ENCODE results near the gene PDCD11. TPM values are rescaled to one million over a fixed set of nuclear protein-coding genes. Genes with fewer than 3 reads are reported as not detected.

The PDCD11 gene
- total and polyA plus RNA-seq, 2 experiments from 2014 or later: 14.8 to 15.5 TPM

DNA sequence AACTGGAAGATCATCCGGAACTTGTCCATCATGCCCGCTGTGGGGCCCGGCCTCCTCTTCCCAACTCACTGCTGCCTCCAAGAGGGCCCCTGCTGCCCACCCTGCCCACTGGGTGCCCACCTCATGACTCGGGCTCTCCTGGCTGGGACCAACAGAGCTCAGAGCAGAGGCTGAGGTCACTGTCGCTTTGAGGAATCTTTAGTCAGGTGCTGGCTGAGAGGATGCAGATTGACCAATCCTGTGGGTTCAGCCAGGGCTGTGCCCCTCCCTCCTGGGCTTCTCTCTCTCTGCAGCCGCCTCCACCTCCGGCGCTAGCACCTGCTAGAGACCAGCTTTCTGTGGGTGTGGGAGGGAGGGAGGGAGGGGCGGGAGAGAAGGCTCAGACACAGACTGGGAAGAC lies 62.3 kb downstream of the PDCD11 start, which contains the start of gene CALHM1:
Gene CALHM1, minus strand, starts transcription at position 181 of the 400 bp plus-strand sequence. Its CDS starts 149 bp downstream, at position 32.
- no peaks in the 10 kb centered on the region for H3K9me2 ChIP-seq (replicated peaks; ENCODE audit: insufficient read depth)
- TF ChIP-seq CTCF (IDR thresholded peaks at IDR 0.05; ENCODE audit: poor library complexity) (no peak), EZH2phosphoT487 (IDR thresholded peaks at IDR 0.05; ENCODE audit: low read depth, severe bottlenecking, unreplicated experiment) (no peak), EZH2 (IDR thresholded peaks at IDR 0.05; ENCODE audit: borderline replicate concordance) (no peak)
- 50% methylated on average over 5 of the region's 9 CpGs for WGBS (ENCODE audit: low lambda C conversion rate, missing lambda C conversion rate)
- no peak within 1 kb of the TSS for H3K4me2 ChIP-seq
- no peaks in the 10 kb centered on the region for H3K9me3 ChIP-seq (ENCODE audit: low read depth)
- DNase-seq (ENCODE audit: low spot score): peak; percentile 36
- H3K79me2 ChIP-seq: no peaks in the 10 kb centered on the region
- no peak within 1 kb of the TSS for H3K27ac ChIP-seq
- H2AFZ ChIP-seq: no peak within 1 kb of the TSS
- no peak within 1 kb of the TSS for H3K4me3 ChIP-seq
- no peaks in the 10 kb centered on the region for H3K36me3 ChIP-seq (replicated peaks; ENCODE audit: insufficient read depth, low read depth)
- no peaks in the 10 kb centered on the region for H3K4me1 ChIP-seq (ENCODE audit: insufficient read depth)
- H3K27me3 ChIP-seq: no peaks in the 10 kb centered on the region
- H4K20me1 ChIP-seq (ENCODE audit: insufficient read depth, poor library complexity, severe bottlenecking): no peaks in the 10 kb centered on the region

- WGBS (ENCODE audit: low lambda C conversion rate, missing lambda C conversion rate): 65% methylated on average over 4 of the region's 4 CpGs
These were observed 63.2 kb downstream of the PDCD11 start for GRCh38 chr10:103459615-103460014.

DNA sequence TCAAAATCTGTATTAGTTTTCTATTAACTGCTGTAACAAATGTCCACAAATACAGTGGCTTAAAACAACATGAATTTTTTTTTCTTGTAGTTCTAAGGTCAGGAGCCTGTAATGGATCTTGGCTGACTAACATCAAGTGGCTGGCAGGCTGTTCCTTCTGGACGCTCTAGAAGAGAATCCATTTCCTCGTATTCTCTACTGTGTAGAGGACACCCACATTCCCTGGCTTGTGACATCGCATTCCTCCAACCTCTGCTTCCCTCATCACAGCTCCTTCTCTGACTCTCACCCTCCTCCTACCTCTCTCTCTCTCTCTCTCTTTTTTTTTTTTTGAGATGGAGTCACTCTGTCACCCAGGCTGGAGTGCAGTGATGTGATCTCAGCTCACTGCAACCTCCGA lies 67.1 kb downstream of the PDCD11 start:
- DNase-seq (ENCODE audit: low spot score): no peak
- Histone ChIP-seq H3K4me2 (no peak overlapping the region), H2AFZ (no peak overlapping the region), H4K20me1 (ENCODE audit: insufficient read depth, poor library complexity, severe bottlenecking) (no peaks in the 10 kb centered on the region), H3K27ac (no peak overlapping the region), H3K27me3 (no peaks in the 10 kb centered on the region), H3K9me2 (replicated peaks; ENCODE audit: insufficient read depth) (no peaks in the 10 kb centered on the region), H3K4me3 (no peak overlapping the region), H3K36me3 (replicated peaks; ENCODE audit: insufficient read depth, low read depth) (no peaks in the 10 kb centered on the region), H3K9me3 (ENCODE audit: low read depth) (no peaks in the 10 kb centered on the region), H3K4me1 (ENCODE audit: insufficient read depth) (no peaks in the 10 kb centered on the region), H3K79me2 (no peaks in the 10 kb centered on the region)
- 80% methylated on average over 4 of the region's 4 CpGs for WGBS (ENCODE audit: low lambda C conversion rate, missing lambda C conversion rate)
- TF ChIP-seq EZH2 (IDR thresholded peaks at IDR 0.05; ENCODE audit: borderline replicate concordance) (no peak), CTCF (IDR thresholded peaks at IDR 0.05; ENCODE audit: poor library complexity) (no peak), EZH2phosphoT487 (IDR thresholded peaks at IDR 0.05; ENCODE audit: low read depth, severe bottlenecking, unreplicated experiment) (no peak)

More at GRCh38 chr10:103459615-103460014, 63.2 kb downstream of the PDCD11 start:
- H3K9me3 ChIP-seq (ENCODE audit: low read depth): no peaks in the 10 kb centered on the region
- no peaks in the 10 kb centered on the region for H3K9me2 ChIP-seq (replicated peaks; ENCODE audit: insufficient read depth)
- no peaks in the 10 kb centered on the region for H3K79me2 ChIP-seq
- no peak overlapping the region for H3K27ac ChIP-seq
- TF ChIP-seq CTCF (IDR thresholded peaks at IDR 0.05; ENCODE audit: poor library complexity): no peak
- TF ChIP-seq EZH2phosphoT487 (IDR thresholded peaks at IDR 0.05; ENCODE audit: low read depth, severe bottlenecking, unreplicated experiment): no peak
- TF ChIP-seq EZH2 (IDR thresholded peaks at IDR 0.05; ENCODE audit: borderline replicate concordance): no peak
- H4K20me1 ChIP-seq (ENCODE audit: insufficient read depth, poor library complexity, severe bottlenecking): no peaks in the 10 kb centered on the region
- no peaks in the 10 kb centered on the region for H3K27me3 ChIP-seq
- H2AFZ ChIP-seq: no peak overlapping the region
- no peak overlapping the region for H3K4me2 ChIP-seq
- H3K4me3 ChIP-seq: no peak overlapping the region
- no peaks in the 10 kb centered on the region for H3K4me1 ChIP-seq (ENCODE audit: insufficient read depth)
- no peaks in the 10 kb centered on the region for H3K36me3 ChIP-seq (replicated peaks; ENCODE audit: insufficient read depth, low read depth)
- no peak for DNase-seq (ENCODE audit: low spot score)
